Liver (tissue), 3 donors: Measurements from ENCODE around the gene NR3C1.

ENCODE experiments used
- CTCF ChIP-seq: fragments of 150-350 bp; IDR thresholded peaks from 2 replicates; pipeline ENCODE4 v1.5.1; 2017; ENCODE audit warnings: improper control_type of control experiment, low read depth, low read length; ENCODE audit not compliant: missing input control
- HNF4A ChIP-seq, 2 donors: conservative IDR thresholded peaks; 2 replicates each; pipeline ENCODE4 v1.6.1; 2016; ENCODE audit warnings: antibody characterized with exemption in 2 of 2, mild to moderate bottlenecking in 2 of 2
- JUND ChIP-seq, 2 donors: IDR thresholded peaks; 2 replicates each; pipeline ENCODE4 v1.6.1; 2016; ENCODE audit warnings: antibody characterized with exemption in 2 of 2
- NR2F2 ChIP-seq: IDR thresholded peaks from 2 replicates; pipeline ENCODE4 v1.6.1; 2016; ENCODE audit warnings: antibody characterized with exemption
- SP1 ChIP-seq: IDR thresholded peaks from 2 replicates; pipeline ENCODE4 v1.6.1; 2018; ENCODE audit warnings: antibody characterized with exemption, mild to moderate bottlenecking
- TAF1 ChIP-seq: conservative IDR thresholded peaks from 2 replicates; pipeline ENCODE4 v1.6.1; 2016; ENCODE audit warnings: antibody characterized with exemption, mild to moderate bottlenecking
- YY1 ChIP-seq: IDR thresholded peaks from 2 replicates; pipeline ENCODE4 v1.6.1; 2016; ENCODE audit warnings: antibody characterized with exemption, mild to moderate bottlenecking
- TF ChIP-seq, protein P1 (sequence below): IDR thresholded peaks from 2 replicates; pipeline ENCODE4 v1.6.1; 2016; ENCODE audit warnings: antibody characterized with exemption
- TF ChIP-seq, protein P2 (sequence below): IDR thresholded peaks from 2 replicates; pipeline ENCODE4 v1.6.1; 2016; ENCODE audit warnings: antibody characterized with exemption
- TF ChIP-seq, protein P3 (sequence below): IDR thresholded peaks from 2 replicates; pipeline ENCODE4 v1.6.1; 2016; ENCODE audit warnings: antibody characterized with exemption, mild to moderate bottlenecking
- donor health status: healthy.
- donor health status: healthy.

GRCh38 chr5:143359869-143360268, 43.6 kb downstream of the NR3C1 start:
- TF ChIP-seq CTCF (no peak), JUND (IDR thresholded peaks at IDR 0.05) (no peak), TAF1 (no peak), NR2F2 (no peak), SP1 (no peak), HNF4A (conservative IDR thresholded peaks at IDR 0.05) (no peak), YY1 (no peak)
- TF ChIP-seq, protein P1, sequence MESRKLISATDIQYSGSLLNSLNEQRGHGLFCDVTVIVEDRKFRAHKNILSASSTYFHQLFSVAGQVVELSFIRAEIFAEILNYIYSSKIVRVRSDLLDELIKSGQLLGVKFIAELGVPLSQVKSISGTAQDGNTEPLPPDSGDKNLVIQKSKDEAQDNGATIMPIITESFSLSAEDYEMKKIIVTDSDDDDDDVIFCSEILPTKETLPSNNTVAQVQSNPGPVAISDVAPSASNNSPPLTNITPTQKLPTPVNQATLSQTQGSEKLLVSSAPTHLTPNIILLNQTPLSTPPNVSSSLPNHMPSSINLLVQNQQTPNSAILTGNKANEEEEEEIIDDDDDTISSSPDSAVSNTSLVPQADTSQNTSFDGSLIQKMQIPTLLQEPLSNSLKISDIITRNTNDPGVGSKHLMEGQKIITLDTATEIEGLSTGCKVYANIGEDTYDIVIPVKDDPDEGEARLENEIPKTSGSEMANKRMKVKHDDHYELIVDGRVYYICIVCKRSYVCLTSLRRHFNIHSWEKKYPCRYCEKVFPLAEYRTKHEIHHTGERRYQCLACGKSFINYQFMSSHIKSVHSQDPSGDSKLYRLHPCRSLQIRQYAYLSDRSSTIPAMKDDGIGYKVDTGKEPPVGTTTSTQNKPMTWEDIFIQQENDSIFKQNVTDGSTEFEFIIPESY: no peak
- TF ChIP-seq, protein P2, sequence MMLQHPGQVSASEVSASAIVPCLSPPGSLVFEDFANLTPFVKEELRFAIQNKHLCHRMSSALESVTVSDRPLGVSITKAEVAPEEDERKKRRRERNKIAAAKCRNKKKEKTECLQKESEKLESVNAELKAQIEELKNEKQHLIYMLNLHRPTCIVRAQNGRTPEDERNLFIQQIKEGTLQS: no peak
- TF ChIP-seq, protein P3, sequence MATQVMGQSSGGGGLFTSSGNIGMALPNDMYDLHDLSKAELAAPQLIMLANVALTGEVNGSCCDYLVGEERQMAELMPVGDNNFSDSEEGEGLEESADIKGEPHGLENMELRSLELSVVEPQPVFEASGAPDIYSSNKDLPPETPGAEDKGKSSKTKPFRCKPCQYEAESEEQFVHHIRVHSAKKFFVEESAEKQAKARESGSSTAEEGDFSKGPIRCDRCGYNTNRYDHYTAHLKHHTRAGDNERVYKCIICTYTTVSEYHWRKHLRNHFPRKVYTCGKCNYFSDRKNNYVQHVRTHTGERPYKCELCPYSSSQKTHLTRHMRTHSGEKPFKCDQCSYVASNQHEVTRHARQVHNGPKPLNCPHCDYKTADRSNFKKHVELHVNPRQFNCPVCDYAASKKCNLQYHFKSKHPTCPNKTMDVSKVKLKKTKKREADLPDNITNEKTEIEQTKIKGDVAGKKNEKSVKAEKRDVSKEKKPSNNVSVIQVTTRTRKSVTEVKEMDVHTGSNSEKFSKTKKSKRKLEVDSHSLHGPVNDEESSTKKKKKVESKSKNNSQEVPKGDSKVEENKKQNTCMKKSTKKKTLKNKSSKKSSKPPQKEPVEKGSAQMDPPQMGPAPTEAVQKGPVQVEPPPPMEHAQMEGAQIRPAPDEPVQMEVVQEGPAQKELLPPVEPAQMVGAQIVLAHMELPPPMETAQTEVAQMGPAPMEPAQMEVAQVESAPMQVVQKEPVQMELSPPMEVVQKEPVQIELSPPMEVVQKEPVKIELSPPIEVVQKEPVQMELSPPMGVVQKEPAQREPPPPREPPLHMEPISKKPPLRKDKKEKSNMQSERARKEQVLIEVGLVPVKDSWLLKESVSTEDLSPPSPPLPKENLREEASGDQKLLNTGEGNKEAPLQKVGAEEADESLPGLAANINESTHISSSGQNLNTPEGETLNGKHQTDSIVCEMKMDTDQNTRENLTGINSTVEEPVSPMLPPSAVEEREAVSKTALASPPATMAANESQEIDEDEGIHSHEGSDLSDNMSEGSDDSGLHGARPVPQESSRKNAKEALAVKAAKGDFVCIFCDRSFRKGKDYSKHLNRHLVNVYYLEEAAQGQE: no peak
